CD4-positive, alpha-beta T cell (primary cell): ENCODE measurements around the gene DLG1. TPM values are rescaled to one million over a fixed set of nuclear protein-coding genes. Genes with fewer than 3 reads are reported as not detected.

Source experiments
- ATAC-seq: fragments of 200-7000 bp; cut with Tn5 transposase; one replicate; pipeline ENCODE4 v1.10.0; 2022; ENCODE audit warnings: mild to moderate bottlenecking; ENCODE audit not compliant: poor library complexity
- CTCF ChIA-PET: fragments of 350-600 bp; sonication (Branson Sonifier 250); formaldehyde crosslinking; loops from one replicate; lab custom pipeline; 2021; ENCODE audit warnings: antibody characterized with exemption, inconsistent platforms; lab: Charles Lee
- POLR2A ChIA-PET: fragments of 350-600 bp; sonication (Branson Sonifier 250); formaldehyde crosslinking; loops from one replicate; lab custom pipeline; 2021; ENCODE audit warnings: antibody characterized with exemption, inconsistent platforms; lab: Charles Lee
- DNase-seq, 14 experiments: peaks; one replicate each; pipeline ENCODE4 v3.0.0-alpha.2; 2013 to 2020; ENCODE audit warnings: mixed read lengths in 2 of 14
- H3K27ac ChIP-seq, 2 donors: one replicate each; pipeline versions ENCODE4 v1.5.1 to v1.7.0; 2013; ENCODE audit warnings: low read length in 2 of 2, low read depth in 1 of 2, mild to moderate bottlenecking in 1 of 2
- H3K27me3 ChIP-seq, 2 experiments: 1 replicate in 1 of 2; 2 replicates in 1 of 2; pipeline versions ENCODE4 v1.6.1 to v1.7.0; 2013; ENCODE audit warnings: low read length in 2 of 2, control low read depth in 1 of 2, mild to moderate bottlenecking in 1 of 2, moderate library complexity in 1 of 2; ENCODE audit not compliant: insufficient read depth in 2 of 2, control insufficient read depth in 1 of 2
- H3K36me3 ChIP-seq: one replicate; pipeline ENCODE4 v1.6.1; 2013; ENCODE audit warnings: low read length, control low read depth; ENCODE audit not compliant: insufficient read depth
- H3K4me1 ChIP-seq: one replicate; pipeline ENCODE4 v1.6.1; 2013; ENCODE audit warnings: low read length, control low read depth; ENCODE audit not compliant: insufficient read depth
- H3K4me3 ChIP-seq: one replicate; pipeline ENCODE4 v1.5.1; 2013; ENCODE audit warnings: mild to moderate bottlenecking, low read length, moderate library complexity
- H3K9me3 ChIP-seq, 2 experiments: 1 replicate in 1 of 2; 2 replicates in 1 of 2; pipeline versions ENCODE4 v1.6.1 to v1.7.0; 2013; ENCODE audit warnings: low read length in 2 of 2, mild to moderate bottlenecking in 2 of 2, control low read depth in 1 of 2, moderate library complexity in 1 of 2; ENCODE audit not compliant: control insufficient read depth in 1 of 2, insufficient read depth in 1 of 2
- H3K27ac Mint-ChIP-seq: one replicate; pipeline ENCODE4 v1.8.0; 2020; ENCODE audit warnings: mixed read lengths
- H3K27me3 Mint-ChIP-seq: one replicate; pipeline ENCODE4 v1.8.0; 2021; ENCODE audit warnings: mixed read lengths
- H3K36me3 Mint-ChIP-seq: one replicate; pipeline ENCODE4 v1.8.0; 2021; ENCODE audit warnings: low read depth, mixed read lengths
- H3K4me1 Mint-ChIP-seq: one replicate; pipeline ENCODE4 v1.8.0; 2021; ENCODE audit warnings: low read depth, mixed read lengths
- H3K4me3 Mint-ChIP-seq: one replicate; pipeline ENCODE4 v1.8.0; 2020; ENCODE audit warnings: mild to moderate bottlenecking, mixed read lengths
- H3K9me3 Mint-ChIP-seq: one replicate; pipeline ENCODE4 v1.8.0; 2020; ENCODE audit warnings: mixed read lengths
- intact Hi-C, 2 experiments: fragments of 100-400 bp; cut with DNase I in 1 of 2; cut with micrococcal nuclease in 1 of 2; formaldehyde crosslinking; loops; one replicate each; pipeline versions ENCODE4 v1.15.1 to v1.9.0; 2023 to 2025; cut with DNase I, micrococcal nuclease
- total RNA-seq, 174 experiments: library from RNA in 2 of 174; stranded (reverse) in 2 of 174; gene quantifications; one replicate each; pipeline ENCODE4 v1.2.3 and lab custom pipeline; 2021 to 2026
- TF ChIP-seq, protein P1 (sequence below): fragments of 200-600 bp; IDR thresholded peaks from one replicate; pipeline ENCODE4 v1.8.0; 2022; ENCODE audit warnings: antibody characterized with exemption, mild to moderate bottlenecking

The DLG1 gene
- total RNA-seq, 2 experiments from 2014 or later, result 86.8 to 91.8 TPM

DNA sequence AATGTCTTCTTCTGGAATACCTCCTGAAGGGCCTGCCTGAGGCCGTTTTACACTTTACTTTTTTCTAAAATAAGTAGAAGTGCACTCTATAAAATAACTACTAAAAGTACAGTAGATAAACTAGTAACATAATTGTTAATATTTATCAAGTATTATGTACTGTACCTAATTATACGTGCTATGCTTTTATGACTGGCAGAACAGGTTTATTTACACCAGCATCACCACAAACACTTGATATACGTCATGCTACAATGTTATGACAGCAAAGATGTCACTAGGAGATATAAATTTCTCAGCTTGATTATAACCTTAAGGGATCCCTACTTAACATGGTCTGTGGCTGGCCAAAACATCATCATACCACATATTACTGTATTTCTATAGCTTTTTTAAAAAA lies 29.4 kb downstream of the DLG1 start:
- TF ChIP-seq, protein P1, sequence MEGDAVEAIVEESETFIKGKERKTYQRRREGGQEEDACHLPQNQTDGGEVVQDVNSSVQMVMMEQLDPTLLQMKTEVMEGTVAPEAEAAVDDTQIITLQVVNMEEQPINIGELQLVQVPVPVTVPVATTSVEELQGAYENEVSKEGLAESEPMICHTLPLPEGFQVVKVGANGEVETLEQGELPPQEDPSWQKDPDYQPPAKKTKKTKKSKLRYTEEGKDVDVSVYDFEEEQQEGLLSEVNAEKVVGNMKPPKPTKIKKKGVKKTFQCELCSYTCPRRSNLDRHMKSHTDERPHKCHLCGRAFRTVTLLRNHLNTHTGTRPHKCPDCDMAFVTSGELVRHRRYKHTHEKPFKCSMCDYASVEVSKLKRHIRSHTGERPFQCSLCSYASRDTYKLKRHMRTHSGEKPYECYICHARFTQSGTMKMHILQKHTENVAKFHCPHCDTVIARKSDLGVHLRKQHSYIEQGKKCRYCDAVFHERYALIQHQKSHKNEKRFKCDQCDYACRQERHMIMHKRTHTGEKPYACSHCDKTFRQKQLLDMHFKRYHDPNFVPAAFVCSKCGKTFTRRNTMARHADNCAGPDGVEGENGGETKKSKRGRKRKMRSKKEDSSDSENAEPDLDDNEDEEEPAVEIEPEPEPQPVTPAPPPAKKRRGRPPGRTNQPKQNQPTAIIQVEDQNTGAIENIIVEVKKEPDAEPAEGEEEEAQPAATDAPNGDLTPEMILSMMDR, result no peak
- ChIA-PET CTCF (no interaction called here), POLR2A (interaction anchor here (0.6 kb wide), 1 partner anchor 28 kb away, joined by 3 read pairs; no protein-coding TSS in a partner anchor)
- H3K9me3 Mint-ChIP-seq, result no peaks in the 10 kb centered on the region
- H3K4me1 ChIP-seq, result peaks cover 3% of the 10 kb centered on the region
- no peak overlapping the region for H3K4me3 ChIP-seq
- H3K4me3 Mint-ChIP-seq, result no peak overlapping the region
- no peak for DNase-seq
- no peak overlapping the region for H3K27ac ChIP-seq
- intact Hi-C loops, result no loop called here
- no peaks in the 10 kb centered on the region for H3K27me3 ChIP-seq
- H3K4me1 Mint-ChIP-seq, result peaks cover 72% of the 10 kb centered on the region
- H3K36me3 ChIP-seq, result peaks cover 9% of the 10 kb centered on the region
- no peaks in the 10 kb centered on the region for H3K9me3 ChIP-seq
- no peak overlapping the region for H3K27ac Mint-ChIP-seq
- no peaks in the 10 kb centered on the region for H3K27me3 Mint-ChIP-seq
- H3K36me3 Mint-ChIP-seq, result peaks cover 18% of the 10 kb centered on the region
- no peak for ATAC-seq

DNA sequence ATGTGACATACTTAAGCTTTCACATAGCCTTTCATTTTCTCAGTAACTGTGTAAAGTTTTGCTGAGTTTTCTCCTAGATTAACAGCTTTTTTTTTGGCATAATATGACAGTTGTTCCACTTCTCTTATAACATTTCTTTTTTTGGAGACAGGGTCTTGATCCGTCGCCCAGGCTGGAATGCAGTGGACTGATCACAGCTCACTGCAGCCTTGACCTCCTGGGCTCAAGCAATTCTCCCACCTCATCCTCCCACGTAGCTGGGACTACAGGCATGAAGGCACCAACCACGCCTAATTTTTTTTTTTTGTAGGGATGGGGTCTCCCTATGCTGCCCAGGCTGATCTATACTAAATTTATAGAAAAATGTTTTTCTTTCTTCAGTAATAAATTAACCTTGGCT lies 30.1 kb downstream of the DLG1 start:
- no peak for DNase-seq
- POLR2A ChIA-PET, result no interaction called here
- H3K9me3 Mint-ChIP-seq, result no peaks in the 10 kb centered on the region
- Histone ChIP-seq H3K36me3 (peaks cover 9% of the 10 kb centered on the region), H3K4me1 (peaks cover 2% of the 10 kb centered on the region), H3K4me3 (no peak overlapping the region), H3K27me3 (no peaks in the 10 kb centered on the region), H3K9me3 (no peaks in the 10 kb centered on the region), H3K27ac (no peak overlapping the region)
- H3K27ac Mint-ChIP-seq, result no peak overlapping the region
- TF ChIP-seq, protein P1, result no peak
- intact Hi-C loops, result no loop called here
- no peak for ATAC-seq
- peaks cover 65% of the 10 kb centered on the region for H3K4me1 Mint-ChIP-seq
- no peak overlapping the region for H3K4me3 Mint-ChIP-seq
- H3K27me3 Mint-ChIP-seq, result no peaks in the 10 kb centered on the region
- peaks cover 16% of the 10 kb centered on the region for H3K36me3 Mint-ChIP-seq
- CTCF ChIA-PET, result interaction anchor here (0.7 to 2.1 kb wide), 4 partner anchors 11 to 37 kb away, joined by 3 to 7 read pairs (median 3); no protein-coding TSS in a partner anchor

DNA sequence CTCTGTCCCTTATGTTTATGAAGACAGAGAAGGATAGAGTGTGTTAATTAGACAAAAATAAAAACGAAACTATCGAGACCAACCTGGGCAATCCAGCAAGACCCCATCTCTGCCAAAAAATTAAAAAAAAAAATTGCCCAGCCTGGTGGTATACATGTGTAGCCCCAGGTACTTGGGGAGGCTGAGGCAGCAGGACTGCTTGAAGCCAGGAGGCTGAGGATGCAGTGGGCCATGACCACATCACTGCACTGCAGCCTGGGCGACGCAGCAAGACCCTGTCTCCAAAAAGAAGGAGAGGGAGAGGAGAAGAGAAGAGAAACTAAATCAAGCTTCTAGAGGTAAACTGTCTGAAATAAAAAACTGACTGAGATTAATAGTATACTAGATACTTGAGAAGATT lies 32.1 kb downstream of the DLG1 start:
- Mint-ChIP-seq H3K27me3 (no peaks in the 10 kb centered on the region), H3K4me3 (no peak overlapping the region), H3K9me3 (no peaks in the 10 kb centered on the region), H3K36me3 (peaks cover 16% of the 10 kb centered on the region), H3K4me1 (peaks cover 67% of the 10 kb centered on the region), H3K27ac (no peak overlapping the region)
- TF ChIP-seq, protein P1, result no peak
- ATAC-seq (no peak), DNase-seq (no peak)
- Histone ChIP-seq H3K4me3 (no peak overlapping the region), H3K4me1 (no peaks in the 10 kb centered on the region), H3K27me3 (no peaks in the 10 kb centered on the region), H3K9me3 (no peaks in the 10 kb centered on the region), H3K27ac (no peak overlapping the region), H3K36me3 (peaks cover 8% of the 10 kb centered on the region)
- CTCF ChIA-PET, result interaction anchor here (2.1 kb wide), 1 partner anchor 10 kb away, joined by 7 read pairs; no protein-coding TSS in a partner anchor
- intact Hi-C loops, result no loop called here
- POLR2A ChIA-PET, result no interaction called here
